ENCODE data around the gene LILRA5.

GRCh38 chr19:54351474-54351873 lies 38.5 kb upstream of the LILRA5 start:
- TF ChIP-seq POLR2A (IDR thresholded peaks at IDR 0.05): no peak
- TF ChIP-seq CTCF (IDR thresholded peaks at IDR 0.05): no peak
- TF ChIP-seq POLR2AphosphoS5 (IDR thresholded peaks at IDR 0.05; ENCODE audit: insufficient read depth in 1 of 2, low read depth in 1 of 2): no peak

All from vagina (tissue), 2 donors.